B cell (primary cell): ENCODE data around the gene NRN1.

ENCODE experiments used
- CTCF ChIP-seq: fragments of 200-600 bp; IDR thresholded peaks from one replicate; pipeline ENCODE4 v1.8.0; 2022; ENCODE audit warnings: antibody characterized with exemption, mild to moderate bottlenecking
- EZH2 ChIP-seq: IDR thresholded peaks from 2 replicates; pipeline ENCODE4 v1.6.1; 2012; ENCODE audit warnings: borderline replicate concordance, low read depth, mild to moderate bottlenecking, moderate library complexity, low read length; ENCODE audit not compliant: insufficient read depth, poor library complexity, severe bottlenecking

DNA sequence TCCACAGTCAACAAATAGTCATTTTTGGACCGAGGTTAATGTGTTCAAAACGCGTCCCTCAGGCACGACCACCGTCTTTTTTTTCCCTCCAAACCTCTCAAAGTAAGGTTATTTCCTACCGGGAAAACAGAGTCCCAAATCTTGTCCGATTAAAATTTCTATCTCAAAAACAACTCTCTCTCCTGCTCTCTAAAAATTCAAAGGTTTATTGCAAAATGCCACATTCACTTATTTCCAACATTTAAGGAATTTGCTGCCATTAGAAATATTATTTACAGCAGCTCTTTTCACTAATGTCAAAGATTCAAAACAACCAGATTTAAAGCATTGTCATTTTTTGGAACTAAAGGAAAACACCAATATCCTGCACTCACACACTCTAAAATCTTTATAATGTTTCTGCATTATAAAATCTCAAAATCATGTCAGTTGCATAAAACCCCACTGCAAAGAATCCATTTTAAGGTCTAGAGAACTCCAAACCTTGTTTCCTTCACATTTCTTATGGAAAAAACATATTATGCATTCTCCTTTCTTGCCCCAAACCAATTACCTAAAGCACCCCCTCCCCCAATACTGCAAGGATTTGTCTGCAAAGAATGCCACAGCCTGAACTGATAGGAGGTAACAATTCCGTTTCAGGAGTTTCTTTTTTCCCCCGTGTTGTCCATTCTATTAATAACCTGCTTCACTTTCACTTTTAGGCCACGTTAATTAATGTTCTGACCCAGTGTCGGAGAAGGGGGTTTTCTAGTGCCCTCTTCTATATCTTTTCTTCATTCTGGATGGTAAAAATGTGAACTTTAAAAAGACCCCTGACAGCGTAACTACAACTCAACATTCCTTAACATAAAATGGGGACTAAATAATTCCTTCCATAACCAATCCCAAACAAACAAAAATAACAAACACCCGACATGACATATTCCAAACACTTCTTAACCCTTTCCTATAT lies 1.4 kb downstream of the NRN1 start:
- TF ChIP-seq CTCF, result no peak
- no peak for TF ChIP-seq EZH2
